HK-2 (cell line): ENCODE results near the gene USP36.

Experiments used
- DNase-seq: peaks from one replicate; pipeline ENCODE4 v3.0.0-alpha.2; 2018; ENCODE audit not compliant: unreplicated experiment

The USP36 gene

DNA sequence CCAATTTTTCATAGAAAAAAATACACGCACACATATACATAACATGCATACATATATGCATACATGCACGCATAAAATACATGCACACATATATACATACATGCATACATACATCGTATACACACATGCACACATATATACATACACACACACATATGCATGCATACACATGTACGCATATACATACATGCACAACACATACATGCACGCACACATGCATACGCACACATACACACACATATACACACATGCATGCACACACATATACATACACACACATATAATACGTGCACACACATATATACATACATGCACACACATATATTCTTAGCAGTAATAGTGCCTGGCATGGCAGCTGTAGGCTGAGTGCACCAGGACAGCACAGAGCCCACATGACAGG lies 24.9 kb downstream of the USP36 start:
- no peak for DNase-seq

DNA sequence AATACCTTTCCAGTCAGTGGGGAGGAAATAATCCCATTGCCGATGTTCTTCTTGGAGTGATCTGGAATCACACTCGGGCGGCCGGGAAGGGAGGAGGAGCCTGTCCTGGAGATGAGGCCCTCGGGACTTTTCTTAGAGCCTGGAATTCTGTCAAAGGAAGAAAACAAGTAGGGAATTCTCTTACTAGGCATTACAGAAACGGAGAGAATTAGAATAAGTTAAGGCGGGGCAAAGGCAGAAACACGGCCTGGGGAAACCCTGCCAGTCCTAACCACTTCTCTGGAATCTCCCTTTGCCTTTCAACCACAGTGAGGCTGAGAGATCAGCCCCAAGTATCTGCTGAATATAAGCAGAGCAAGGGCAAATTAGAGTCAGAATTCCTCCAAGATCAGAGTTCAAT lies 27.8 kb downstream of the USP36 start:
- DNase-seq = no peak

DNA sequence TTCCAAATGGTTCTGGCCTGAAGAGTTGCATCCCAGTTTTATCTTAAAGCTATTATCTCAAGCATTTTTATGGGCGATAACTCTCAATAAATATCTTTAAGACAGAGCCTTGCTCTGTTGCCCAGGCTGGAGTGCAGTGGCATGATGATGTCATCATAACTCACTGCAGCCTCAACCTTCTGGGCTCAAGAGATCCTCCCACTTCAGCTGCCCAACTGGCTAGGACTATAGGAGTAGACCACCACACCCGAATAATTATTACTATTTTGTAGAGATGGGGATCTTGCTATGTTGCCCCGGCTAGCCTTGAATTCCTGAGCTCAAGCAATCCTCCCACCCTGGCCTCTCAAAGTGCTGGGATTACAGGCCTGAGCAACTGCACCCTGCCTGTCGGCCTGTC lies 32.5 kb downstream of the USP36 start:
- no peak for DNase-seq

DNA sequence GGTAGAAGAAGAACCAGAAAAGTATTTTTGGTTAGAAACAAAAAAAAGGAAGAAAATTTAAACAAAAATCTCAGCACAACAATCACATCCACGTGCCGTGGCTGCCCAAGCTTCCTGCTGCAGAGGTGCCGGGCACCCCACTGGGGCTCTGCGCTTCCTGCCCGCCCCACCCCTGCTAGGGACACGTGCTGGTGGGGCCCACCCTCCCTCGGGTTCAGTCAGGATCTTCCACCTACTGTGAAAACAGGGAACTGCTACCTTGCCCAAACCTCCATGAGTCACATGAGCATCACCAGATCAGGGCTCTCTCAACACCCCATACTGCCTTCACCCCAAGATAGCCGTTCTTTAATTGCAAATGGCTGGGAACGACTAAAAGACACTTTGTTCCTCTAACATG lies 34.2 kb downstream of the USP36 start:
- no peak for DNase-seq

DNA sequence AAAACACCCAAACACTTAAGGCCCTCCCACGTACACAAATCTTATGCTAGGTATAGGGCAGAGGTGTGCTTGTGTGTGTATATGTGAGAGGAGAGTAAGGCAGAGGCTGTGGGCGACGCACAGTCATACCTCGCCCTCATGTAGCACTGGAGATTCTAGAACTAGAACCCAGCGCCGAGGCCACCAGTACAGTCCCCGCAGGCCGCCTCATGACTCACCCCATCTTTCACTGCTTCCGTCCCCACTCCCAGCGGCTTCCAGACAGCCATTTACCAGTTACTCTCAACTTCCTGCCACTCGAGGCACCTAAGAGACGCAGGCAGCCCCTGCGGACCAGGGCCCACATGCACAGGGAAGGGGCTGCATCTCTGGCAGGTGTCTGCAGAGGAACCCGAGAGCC lies 35.3 kb downstream of the USP36 start:
- DNase-seq = no peak

DNA sequence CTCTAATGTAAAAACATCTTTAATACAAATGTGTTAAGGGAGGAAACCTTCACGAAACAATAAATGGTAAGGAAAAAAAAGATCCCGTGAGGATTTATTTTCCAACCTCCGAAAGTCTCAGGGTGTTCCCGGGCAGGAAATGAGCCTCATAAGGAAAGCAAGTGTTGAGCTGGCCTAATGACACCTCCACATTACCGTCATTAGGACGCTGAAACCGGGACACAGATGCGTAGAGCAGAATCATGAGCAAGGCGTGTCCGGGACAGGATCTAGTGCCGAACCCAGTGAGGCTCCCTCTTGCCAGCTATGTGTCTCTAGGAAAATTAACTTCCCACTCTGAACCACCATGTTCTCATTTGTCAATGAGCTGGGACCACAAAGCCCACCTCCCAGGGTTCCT lies 35.8 kb downstream of the USP36 start:
- DNase-seq = no peak

DNA sequence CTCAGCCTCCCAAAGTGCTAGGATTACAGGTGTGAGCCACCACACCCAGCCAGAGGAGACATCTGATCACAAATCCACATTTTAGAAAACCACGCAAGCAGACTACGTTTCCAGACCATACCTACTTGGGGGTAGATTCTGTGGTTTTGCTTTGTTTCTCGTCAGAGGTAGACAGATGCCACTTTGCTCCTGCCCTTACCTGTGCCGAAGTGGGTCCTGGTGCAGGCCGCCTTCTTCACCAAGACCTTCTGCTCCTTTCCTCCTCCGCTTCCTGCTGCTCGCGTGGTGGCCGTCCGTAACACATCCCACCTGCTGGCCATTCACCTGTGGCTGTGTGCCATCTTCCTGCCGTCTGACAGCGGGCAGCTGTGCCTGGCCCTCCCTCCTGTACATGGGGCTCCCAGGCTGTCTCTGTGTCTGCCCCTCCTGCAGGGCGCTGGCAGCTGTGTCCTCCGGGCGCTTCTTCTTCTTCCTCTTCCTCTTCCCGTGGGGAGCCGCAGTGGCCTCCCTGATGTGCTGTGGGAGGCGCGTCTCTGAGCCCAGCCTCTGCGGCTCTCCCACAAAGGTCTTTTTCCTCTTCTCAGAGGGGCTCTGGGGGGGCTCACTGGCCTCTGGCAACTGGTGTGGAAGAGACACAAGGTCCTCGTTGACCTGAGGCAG lies 37.3 kb downstream of the USP36 start:
- DNase-seq = no peak

DNA sequence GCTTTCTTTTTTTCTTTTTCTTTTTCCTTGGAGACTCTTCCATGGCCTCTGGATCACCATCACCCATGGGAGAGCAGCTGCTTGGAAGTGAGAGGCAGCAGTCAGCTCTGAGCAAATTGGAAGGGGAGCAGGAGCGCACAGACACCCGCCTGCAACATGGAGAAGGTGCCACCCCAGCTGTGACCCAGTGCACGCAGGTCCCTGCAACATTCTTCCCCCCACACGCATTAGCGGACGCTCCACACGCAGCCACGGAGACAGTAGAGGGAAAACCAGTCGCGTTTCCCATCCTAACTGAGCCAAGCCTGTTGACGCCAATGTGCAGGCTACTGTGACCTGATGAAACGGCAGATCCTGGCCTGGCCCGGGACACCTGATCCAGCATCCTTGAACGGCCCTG lies 38.2 kb downstream of the USP36 start:
- DNase-seq = no peak

DNA sequence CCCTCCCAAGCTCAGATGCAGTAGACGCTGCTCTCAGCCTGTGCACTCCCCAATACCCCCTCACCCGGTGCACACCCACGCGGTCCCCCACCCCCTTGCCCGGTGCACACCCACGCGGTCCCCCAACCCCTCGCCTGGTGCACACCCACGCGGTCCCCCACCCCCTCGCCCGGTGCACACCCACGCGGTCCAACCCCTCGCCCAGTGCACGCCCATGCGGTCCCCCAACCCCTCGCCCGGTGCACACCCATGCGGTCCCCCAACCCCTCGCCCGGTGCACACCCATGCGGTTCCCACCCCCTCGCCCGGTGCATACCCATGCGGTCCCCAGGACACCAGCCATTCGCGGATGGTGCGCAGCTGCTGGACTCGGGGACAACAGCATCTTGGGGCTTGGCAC lies 38.6 kb downstream of the USP36 start:
- no peak for DNase-seq

DNA sequence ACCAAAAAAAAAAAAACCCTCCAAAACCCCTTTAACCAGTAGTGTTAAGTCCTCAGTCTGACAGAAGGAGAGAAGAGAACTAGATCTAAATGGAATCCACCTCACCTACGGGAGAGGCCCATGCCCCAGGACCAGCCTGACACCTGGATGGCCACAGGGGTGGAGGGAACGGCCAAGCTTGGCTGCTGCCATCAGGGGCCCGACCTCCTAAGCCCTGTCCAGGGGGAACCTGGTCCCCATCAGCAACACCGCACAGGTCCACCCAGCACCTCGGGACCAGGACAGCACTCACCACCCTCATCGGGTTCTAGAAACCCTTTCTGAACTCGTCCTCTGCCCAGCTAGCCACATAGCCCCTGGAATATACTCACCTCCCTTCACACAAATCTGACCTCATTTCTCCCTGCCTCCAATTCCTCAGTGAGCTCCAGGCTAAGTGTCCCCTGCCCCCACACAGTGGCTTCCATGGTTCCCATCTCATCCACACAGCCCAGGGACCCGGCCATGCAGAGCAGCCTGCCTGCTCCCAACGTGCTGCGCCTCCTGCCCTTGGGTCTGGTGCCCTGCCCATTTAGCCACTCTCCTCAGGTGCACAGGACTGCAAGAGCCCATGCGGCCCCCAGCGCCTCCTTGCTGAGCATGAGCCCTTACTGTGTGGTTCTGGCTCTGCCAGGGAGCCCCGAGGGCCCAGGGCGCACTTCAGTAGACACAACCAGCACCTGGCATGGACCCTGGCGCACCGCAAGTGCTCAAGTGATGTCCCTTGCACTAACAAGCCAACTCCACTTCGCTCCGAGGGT lies 40.3 kb downstream of the USP36 start:
- no peak for DNase-seq

DNA sequence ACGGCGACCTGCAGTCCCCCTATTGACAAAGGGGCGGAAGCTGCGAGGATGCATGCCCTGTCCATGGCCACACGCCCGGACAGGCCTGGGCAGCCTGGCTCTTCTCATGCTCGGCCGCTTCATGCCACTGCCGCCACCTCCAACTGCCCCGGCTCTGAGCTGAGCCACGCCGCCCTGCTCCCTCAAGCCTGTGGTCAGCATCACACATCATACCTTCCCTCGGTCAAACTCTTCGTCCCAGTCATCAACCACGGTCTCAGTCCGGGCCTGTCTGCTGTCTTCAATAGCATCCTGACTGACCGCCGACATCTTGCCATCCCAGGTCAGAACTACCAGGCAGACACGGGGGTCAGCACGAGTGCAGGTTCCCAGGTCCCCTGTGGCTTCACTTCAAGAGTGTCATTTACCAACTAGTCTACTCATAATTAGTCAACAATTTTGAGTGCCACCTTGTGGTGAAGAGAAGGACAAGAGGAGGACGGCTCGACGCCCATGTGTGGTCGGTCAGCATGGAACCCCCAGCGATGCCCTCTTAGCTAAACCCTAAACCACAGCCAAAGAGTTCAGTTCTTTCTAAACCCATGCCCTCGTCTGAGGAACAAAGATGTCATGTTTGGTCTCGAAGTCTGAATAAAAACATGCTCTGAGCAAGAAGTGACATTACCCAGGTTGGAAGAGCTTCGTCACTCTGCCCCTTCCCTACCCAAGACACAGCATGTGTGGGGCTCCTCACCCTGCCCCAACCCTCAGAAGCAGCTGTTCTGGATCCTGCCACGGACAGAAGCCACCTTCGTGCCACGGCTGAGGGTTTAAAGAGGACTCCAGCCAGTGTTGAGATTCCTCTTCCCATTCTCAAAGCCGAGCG lies 41.7 kb downstream of the USP36 start:
- DNase-seq = no peak

DNA sequence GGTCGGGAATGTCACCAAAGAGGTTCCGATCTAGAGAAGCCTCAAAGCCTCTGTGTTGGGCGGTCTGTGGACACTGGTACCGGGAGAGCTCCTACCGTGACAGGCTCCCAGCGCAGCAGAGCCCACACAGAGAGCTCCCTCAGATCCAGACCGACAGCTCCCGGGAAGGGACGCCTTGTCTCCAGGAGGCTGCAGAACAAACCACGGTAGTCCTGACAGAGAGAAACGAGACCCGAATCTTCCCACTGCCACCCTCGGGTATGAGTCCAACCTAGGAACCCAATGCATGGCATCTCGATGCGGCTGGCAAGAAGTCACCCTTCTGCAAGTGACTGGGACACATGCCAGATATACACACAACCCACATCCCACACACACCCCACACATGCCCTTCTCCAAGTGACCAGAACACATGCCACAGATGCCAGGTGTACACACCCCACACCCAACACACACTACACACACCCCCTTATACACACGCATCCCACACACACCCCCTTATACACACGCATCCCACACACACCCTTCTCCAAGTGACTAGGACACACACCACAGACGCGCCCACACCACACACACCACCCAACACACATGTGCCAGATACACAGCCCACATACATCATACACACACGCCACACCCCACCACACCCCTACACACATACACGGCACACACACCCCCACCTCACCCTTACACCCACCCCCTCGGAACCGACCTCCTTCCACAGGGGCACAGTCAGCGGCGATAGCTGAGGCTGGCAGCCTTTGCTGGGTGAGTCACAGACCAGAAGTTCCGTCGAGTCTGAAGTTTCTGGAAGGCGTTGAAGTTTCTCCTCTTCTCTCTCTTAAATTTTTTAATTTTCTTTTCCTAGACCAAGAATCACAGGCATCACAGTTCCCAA lies 42.7 kb downstream of the USP36 start:
- DNase-seq = no peak

DNA sequence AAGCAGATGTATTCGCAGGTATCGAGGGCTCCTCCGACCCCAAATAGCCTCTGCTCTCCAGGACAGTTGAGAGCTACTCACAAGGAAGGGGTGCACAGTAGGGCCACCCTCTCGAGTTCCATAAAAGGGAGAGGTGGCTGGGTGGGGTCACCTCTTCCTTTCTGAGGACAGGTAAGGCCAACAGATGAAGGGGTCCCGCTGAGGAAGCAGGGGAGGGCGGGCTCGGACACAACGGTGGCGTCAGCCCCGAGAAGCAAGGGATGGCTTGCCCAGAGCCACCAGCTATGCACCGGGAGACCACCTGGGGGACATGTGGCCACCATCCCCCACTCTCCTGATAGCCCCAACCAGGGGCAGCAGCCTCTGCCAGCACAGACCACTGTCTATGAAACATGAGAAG lies 43.4 kb downstream of the USP36 start:
- no peak for DNase-seq

DNA sequence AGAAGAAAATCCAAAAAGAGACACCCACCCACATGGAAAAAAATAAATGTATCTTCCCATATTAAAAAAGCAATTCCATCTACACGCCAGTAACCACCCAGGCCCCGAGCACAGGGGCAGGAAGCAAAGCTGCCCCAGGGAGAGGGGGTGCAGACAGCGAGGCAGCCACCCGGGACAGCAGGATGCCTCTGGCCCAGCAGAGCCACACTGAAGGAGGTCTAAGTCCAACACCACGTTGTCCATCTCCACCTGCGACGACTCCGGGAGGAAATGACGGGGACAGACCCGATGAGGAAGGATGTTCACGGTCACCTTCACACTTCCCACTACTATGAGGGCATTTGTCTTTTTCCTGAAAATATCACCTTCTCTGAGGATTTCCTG lies 44.1 kb downstream of the USP36 start:
- DNase-seq = no peak

DNA sequence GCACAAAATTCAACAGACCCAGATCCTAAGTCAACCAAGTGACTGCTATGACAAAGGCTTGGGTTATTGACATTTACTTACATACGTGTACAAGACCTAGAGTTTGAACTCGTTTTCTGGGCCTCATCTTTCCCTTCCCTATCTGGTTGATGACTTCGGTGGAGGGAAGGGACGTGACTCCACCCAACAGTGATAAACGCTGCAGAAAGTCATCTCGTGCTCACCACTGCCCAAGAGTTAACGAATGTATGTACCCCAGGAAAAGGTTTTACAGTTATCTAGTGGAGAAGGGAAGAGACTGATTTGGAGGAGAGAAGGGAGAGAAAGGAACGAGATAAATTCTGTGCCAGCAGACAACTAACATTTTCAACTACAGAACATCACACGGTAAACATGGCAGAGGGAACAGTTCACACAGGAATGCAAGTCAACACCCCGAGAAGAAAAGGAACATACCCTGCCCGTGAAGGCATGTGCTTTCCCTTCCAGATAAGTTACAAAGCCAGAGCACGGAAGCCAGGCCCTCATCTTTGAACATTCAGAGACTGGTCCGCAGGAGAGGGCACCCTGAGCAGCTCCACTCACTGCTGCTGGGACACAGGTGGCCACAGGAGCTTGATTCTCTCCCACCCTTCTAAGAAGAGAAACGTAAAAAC lies 44.6 kb downstream of the USP36 start:
- DNase-seq = no peak

DNA sequence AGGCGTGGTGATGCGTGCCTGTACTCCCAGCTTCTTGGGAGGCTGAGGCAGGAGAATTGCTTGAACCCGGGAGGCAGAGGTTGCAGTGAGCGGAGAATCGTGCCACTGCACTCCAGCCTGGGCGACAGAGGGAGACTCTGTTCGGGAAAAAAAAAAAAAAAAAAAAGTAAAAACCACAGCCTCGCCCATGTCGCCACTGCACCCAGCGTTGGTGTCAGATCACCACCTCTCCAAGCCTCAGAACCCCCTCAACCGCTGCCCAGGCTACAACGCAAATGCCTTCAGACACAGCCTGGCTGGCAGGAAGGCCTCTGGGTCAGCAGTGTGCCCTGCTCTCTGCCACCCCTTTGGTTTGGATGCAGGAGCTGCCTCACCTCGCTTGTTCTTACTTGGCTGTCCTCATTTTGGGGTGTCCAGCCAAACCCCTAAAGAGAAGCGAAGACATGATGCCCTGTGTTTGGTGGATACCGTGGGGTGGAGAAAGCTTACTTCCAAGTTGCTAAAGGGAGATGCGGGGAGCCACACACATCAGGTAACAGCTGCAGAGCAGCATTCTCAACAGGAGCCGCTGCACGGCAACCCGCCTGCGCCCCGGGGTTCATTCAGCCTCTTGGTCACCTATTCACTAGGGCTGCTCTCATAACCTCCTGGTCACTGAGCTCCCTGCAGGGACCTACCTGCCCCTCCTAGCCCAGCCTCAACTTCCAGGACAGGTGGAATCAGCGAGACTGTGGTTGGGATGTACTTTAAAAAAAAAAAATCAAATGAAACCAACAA lies 45.6 kb downstream of the USP36 start:
- DNase-seq = no peak

DNA sequence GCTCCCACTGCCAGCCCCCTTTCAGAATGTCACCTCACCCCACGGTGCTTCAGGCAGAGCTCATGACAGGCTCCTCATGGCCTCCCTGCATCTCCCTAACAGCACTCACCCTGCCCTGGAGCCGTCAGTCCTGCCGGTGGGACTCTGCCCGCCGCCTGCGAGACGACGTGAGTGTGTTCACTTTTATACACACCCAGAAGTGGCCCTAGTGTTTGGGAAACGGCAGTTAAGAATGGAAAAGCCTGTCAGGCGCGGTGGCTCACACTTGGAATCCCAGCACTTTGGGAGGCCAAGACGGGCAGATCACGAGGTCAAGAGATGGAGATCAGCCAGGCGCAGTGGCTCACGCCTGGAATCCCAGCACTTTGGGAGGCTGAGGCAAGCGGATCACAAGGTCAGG lies 46.2 kb downstream of the USP36 start:
- no peak for DNase-seq

DNA sequence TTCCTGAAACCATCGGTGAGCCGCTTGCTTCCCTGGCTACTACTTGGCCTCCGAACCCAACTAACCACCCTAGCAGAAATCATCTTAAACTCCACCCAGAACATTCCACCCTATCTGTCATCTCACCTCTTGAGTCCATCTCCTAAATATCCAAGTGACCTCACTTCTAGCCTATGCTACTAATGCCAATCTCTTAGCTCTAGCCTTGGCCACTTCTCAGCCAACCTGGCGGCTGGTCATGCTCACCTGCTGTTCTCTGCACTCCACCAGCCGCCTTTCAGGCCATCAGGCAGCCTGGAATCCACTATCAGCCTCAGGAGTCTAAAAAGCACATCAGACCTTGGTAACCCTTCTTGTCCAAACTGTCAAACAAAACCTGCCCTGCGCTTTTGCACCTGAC lies 46.6 kb downstream of the USP36 start:
- DNase-seq = no peak

DNA sequence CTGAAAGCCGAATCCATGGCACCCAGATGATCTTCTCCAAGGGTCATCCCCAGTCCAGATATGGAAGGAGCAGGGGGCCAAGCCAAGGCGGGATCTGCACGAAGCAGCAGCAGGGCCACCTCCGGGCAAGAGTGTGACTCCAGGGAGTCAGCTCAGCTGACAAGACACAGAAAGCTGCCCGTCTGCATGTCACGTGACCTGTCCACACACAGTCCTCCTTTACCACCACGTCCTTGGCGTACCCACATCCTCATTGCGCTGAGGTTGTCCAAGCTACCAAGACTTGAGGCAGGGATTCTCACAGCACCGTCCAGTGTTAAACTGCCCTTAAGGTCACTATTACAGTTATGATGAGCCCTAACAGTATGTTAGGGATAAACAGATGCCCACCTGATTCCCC lies 47.2 kb downstream of the USP36 start:
- no peak for DNase-seq
